HEK293 (cell line): ENCODE data around the gene THBD.

ENCODE experiments used
- CTCF ChIA-PET: fragments of 350-600 bp; formaldehyde crosslinking; extraction: SDS; loops from one replicate; lab custom pipeline; 2021; ENCODE audit warnings: antibody characterized with exemption; lab: Yijun Ruan, JAX
- POLR2A ChIA-PET: fragments of 300-600 bp; formaldehyde crosslinking; extraction: SDS; loops from one replicate; lab custom pipeline; 2020; ENCODE audit warnings: antibody characterized with exemption, inconsistent platforms; lab: Yijun Ruan, JAX
- H3K27ac ChIP-seq: fragments of 200-500 bp; sonication (Bioruptor generic); 2 replicates; pipeline ENCODE4 v1.5.1; 2014; ENCODE audit warnings: low read depth, low read length, control low read depth, inconsistent platforms; ENCODE audit errors: extremely low read depth
- H3K36me3 ChIP-seq, 2 experiments: fragments of 200-500 bp in 1 of 2; sonication (Bioruptor generic) in 1 of 2; 1 replicate in 1 of 2; 2 replicates in 1 of 2; pipeline ENCODE4 v1.5.1; 2014 to 2017; ENCODE audit warnings: inconsistent platforms in 2 of 2, low read length in 2 of 2; ENCODE audit not compliant: control insufficient read depth in 2 of 2, insufficient read depth in 1 of 2
- H3K4me1 ChIP-seq: fragments of 200-500 bp; sonication (Bioruptor generic); 2 replicates; pipeline ENCODE4 v1.5.1; 2014; ENCODE audit warnings: mild to moderate bottlenecking, low read length, inconsistent platforms; ENCODE audit not compliant: control insufficient read depth, insufficient read depth
- H3K4me3 ChIP-seq: 2 replicates; pipeline ENCODE4 v1.5.1; 2011; ENCODE audit warnings: low read depth, mild to moderate bottlenecking, control low read depth, low read length, moderate library complexity
- H3K9me3 ChIP-seq: fragments of 200-500 bp; sonication (Bioruptor generic); 2 replicates; pipeline ENCODE4 v1.5.1; 2014; ENCODE audit warnings: low read depth, low read length, inconsistent platforms; ENCODE audit not compliant: control insufficient read depth, insufficient read depth
- BCL11A ChIP-seq: fragments of 450-650 bp; formaldehyde crosslinking; IDR thresholded peaks from 2 replicates; pipeline ENCODE4 v1.5.1; 2016; ENCODE audit warnings: low read depth, missing biosample characterization, missing genetic modification characterization
- SP7 ChIP-seq: fragments of 450-650 bp; formaldehyde crosslinking; IDR thresholded peaks from 2 replicates; pipeline ENCODE4 v1.5.1; 2016; ENCODE audit warnings: missing biosample characterization, missing genetic modification characterization
- TCF7L2 ChIP-seq: IDR thresholded peaks from 2 replicates; pipeline ENCODE4 v1.6.1; 2011; ENCODE audit warnings: low read depth, mild to moderate bottlenecking, inconsistent platforms, low read length, moderate library complexity, borderline replicate concordance
- WT1 ChIP-seq: fragments of 450-650 bp; formaldehyde crosslinking; IDR thresholded peaks from 2 replicates; pipeline ENCODE4 v1.5.1; 2016; ENCODE audit warnings: missing biosample characterization, missing genetic modification characterization
- ZBTB1 ChIP-seq: fragments of 450-650 bp; formaldehyde crosslinking; IDR thresholded peaks from 2 replicates; pipeline ENCODE4 v1.5.1; 2016; ENCODE audit warnings: missing biosample characterization, missing genetic modification characterization
- ZBTB26 ChIP-seq: fragments of 450-650 bp; formaldehyde crosslinking; optimal IDR thresholded peaks from 2 replicates; pipeline ENCODE3; 2016; ENCODE audit warnings: missing biosample characterization, mild to moderate bottlenecking, missing genetic modification characterization
- ZNF114 ChIP-seq: fragments of 450-650 bp; formaldehyde crosslinking; IDR thresholded peaks from 2 replicates; pipeline ENCODE4 v1.5.0; 2017; ENCODE audit warnings: missing biosample characterization, missing genetic modification characterization
- ZNF184 ChIP-seq: fragments of 450-650 bp; IDR thresholded peaks from 2 replicates; pipeline ENCODE4 v1.5.1; 2018; ENCODE audit warnings: missing biosample characterization, mild to moderate bottlenecking, missing genetic modification characterization
- ZNF214 ChIP-seq: fragments of 450-650 bp; formaldehyde crosslinking; IDR thresholded peaks from 2 replicates; pipeline ENCODE4 v1.5.1; 2017; ENCODE audit warnings: missing biosample characterization, mild to moderate bottlenecking, missing genetic modification characterization, borderline replicate concordance
- ZNF280D ChIP-seq: fragments of 450-650 bp; formaldehyde crosslinking; IDR thresholded peaks from 2 replicates; pipeline ENCODE4 v1.5.1; 2016; ENCODE audit warnings: missing biosample characterization, missing genetic modification characterization
- ZNF302 ChIP-seq: fragments of 450-650 bp; formaldehyde crosslinking; IDR thresholded peaks from 2 replicates; pipeline ENCODE4 v1.5.1; 2016; ENCODE audit warnings: missing biosample characterization, missing genetic modification characterization, low read depth
- ZNF341 ChIP-seq: fragments of 450-650 bp; formaldehyde crosslinking; IDR thresholded peaks from 2 replicates; pipeline ENCODE4; 2016; ENCODE audit warnings: low read depth, missing biosample characterization, missing genetic modification characterization
- ZNF548 ChIP-seq: fragments of 450-650 bp; formaldehyde crosslinking; IDR thresholded peaks from 2 replicates; pipeline ENCODE4 v1.5.1; 2016; ENCODE audit warnings: missing biosample characterization, missing genetic modification characterization
- ZNF621 ChIP-seq: fragments of 450-650 bp; formaldehyde crosslinking; IDR thresholded peaks from 2 replicates; pipeline ENCODE4 v1.5.1; 2017; ENCODE audit warnings: missing biosample characterization, missing genetic modification characterization
- ZNF707 ChIP-seq: fragments of 450-650 bp; formaldehyde crosslinking; IDR thresholded peaks from 2 replicates; pipeline ENCODE4 v1.5.1; 2016; ENCODE audit warnings: missing biosample characterization, missing genetic modification characterization
- ZNF792 ChIP-seq: fragments of 450-650 bp; formaldehyde crosslinking; IDR thresholded peaks from 2 replicates; pipeline ENCODE4 v1.5.1; 2016; ENCODE audit warnings: missing biosample characterization, missing genetic modification characterization
- ZNF837 ChIP-seq: fragments of 450-650 bp; formaldehyde crosslinking; IDR thresholded peaks from 2 replicates; pipeline ENCODE4 v1.5.1; 2016; ENCODE audit warnings: missing biosample characterization, missing genetic modification characterization
- ZNF843 ChIP-seq: fragments of 450-650 bp; formaldehyde crosslinking; IDR thresholded peaks from 2 replicates; pipeline ENCODE4 v1.5.1; 2016; ENCODE audit warnings: missing biosample characterization, missing genetic modification characterization
- TF ChIP-seq, protein P1 (sequence below): fragments of 450-650 bp; formaldehyde crosslinking; IDR thresholded peaks from 2 replicates; pipeline ENCODE4 v1.5.1; 2016; ENCODE audit warnings: missing biosample characterization, missing genetic modification characterization
- TF ChIP-seq, protein P2 (sequence below): fragments of 450-650 bp; formaldehyde crosslinking; IDR thresholded peaks from 2 replicates; pipeline ENCODE4 v1.5.1; 2016; ENCODE audit warnings: missing biosample characterization, missing genetic modification characterization

THBD gene

DNA sequence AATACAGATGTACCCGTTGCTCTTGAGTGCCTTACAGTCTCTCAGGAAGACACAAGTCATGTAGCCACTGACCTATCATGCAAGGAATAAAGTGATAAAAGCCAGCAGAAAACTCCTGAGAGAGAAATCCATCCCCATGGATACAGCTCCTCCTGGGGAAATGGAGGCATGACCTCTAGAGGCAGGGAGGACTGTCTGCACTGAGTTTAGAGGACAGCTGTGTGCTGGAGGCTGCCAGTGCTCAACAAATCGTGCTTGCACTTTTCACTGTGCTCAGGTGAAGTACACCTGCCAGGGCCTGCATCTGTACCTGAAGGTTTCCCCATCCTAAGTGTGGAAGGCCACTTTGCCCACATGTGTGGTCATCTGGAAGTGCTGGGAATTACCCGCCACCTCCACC is 24.6 kb upstream of the THBD start (continued):
- TF ChIP-seq, protein P1, sequence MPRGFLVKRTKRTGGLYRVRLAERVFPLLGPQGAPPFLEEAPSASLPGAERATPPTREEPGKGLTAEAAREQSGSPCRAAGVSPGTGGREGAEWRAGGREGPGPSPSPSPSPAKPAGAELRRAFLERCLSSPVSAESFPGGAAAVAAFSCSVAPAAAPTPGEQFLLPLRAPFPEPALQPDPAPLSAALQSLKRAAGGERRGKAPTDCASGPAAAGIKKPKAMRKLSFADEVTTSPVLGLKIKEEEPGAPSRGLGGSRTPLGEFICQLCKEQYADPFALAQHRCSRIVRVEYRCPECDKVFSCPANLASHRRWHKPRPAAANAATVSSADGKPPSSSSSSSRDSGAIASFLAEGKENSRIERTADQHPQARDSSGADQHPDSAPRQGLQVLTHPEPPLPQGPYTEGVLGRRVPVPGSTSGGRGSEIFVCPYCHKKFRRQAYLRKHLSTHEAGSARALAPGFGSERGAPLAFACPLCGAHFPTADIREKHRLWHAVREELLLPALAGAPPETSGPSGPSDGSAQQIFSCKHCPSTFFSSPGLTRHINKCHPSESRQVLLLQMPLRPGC (tag by site-specific recombination): no peak

GRCh38 chr20:23072892-23073586 is 23.6 kb upstream of the THBD start:
- CTCF ChIA-PET: no interaction called here
- TF ChIP-seq ZBTB1 (no peak), ZNF114 (tag by site-specific recombination) (no peak), BCL11A (tag by site-specific recombination) (no peak), ZNF707 (tag by site-specific recombination) (no peak), ZNF548 (tag by site-specific recombination) (no peak), ZBTB26 (tag by site-specific recombination) (no peak), ZNF302 (tag by site-specific recombination) (no peak), ZNF843 (tag by site-specific recombination) (no peak), ZNF621 (tag by site-specific recombination) (no peak), ZNF280D (no peak), WT1 (tag by site-specific recombination) (no peak), ZNF837 (tag by site-specific recombination) (no peak), TCF7L2 (no peak), ZNF341 (tag by site-specific recombination) (no peak)
- POLR2A ChIA-PET: no interaction called here
- Histone ChIP-seq H3K27ac (no peak overlapping the region), H3K36me3 (no peaks in the 10 kb centered on the region), H3K4me1 (no peaks in the 10 kb centered on the region), H3K4me3 (no peak overlapping the region), H3K9me3 (no peaks in the 10 kb centered on the region)

DNA sequence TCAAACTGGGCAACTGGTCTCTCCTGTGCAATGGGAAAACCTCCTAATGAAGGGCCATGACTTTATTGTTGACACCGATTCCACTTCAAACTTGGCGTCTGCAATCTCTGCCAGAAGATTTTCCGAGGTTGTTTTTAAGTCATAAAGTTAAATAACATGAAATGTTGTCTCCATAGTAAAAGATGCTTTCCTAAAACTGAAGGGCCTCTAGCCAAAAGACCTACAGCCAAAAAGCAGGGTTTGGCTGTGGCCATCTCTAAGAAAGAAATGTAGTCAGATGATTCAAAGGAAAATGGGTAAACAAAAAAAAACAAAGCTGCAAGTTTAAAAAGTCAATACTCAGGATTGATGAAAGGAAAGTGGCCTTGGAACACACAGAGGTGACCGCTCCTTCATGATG is 22.5 kb upstream of the THBD start:
- no peaks in the 10 kb centered on the region for H3K4me1 ChIP-seq
- no peak overlapping the region for H3K27ac ChIP-seq
- no peak for TF ChIP-seq ZNF184
- TF ChIP-seq ZNF214 (tag by site-specific recombination): no peak
- TF ChIP-seq ZNF792 (tag by site-specific recombination): no peak
- TF ChIP-seq, protein P2, sequence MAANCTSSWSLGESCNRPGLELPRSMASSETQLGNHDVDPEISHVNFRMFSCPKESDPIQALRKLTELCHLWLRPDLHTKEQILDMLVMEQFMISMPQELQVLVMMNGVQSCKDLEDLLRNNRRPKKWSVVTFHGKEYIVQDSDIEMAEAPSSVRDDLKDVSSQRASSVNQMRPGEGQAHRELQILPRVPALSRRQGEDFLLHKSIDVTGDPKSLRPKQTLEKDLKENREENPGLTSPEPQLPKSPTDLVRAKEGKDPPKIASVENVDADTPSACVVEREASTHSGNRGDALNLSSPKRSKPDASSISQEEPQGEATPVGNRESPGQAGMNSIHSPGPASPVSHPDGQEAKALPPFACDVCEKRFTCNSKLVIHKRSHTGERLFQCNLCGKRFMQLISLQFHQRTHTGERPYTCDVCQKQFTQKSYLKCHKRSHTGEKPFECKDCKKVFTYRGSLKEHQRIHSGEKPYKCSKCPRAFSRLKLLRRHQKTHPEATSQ (tag by site-specific recombination): no peak
- no peak for TF ChIP-seq SP7
- ChIA-PET CTCF (no interaction called here), POLR2A (no interaction called here)
- H3K9me3 ChIP-seq: no peaks in the 10 kb centered on the region
- no peak overlapping the region for H3K4me3 ChIP-seq
- no peaks in the 10 kb centered on the region for H3K36me3 ChIP-seq
